Suppressor macrophage treated with lipopolysaccharide for 1 hour (primary cell): ENCODE data around the gene NAT8.
"Not testable (repeated sequence)": the region's sequence is repeated elsewhere in the genome, so short reads cannot be mapped to it uniquely, and the experiment has no call there.

Experiments used
- DNase-seq, 3 donors: peaks; one replicate each; pipeline ENCODE4 v3.0.0-alpha.2; 2020 to 2022

The NAT8 gene

GRCh38 chr2:73630662-73631266, 11.5 kb downstream of the NAT8 start:
- DNase-seq: peak in 2 of 3 donors; percentile 12 to 17

DNA sequence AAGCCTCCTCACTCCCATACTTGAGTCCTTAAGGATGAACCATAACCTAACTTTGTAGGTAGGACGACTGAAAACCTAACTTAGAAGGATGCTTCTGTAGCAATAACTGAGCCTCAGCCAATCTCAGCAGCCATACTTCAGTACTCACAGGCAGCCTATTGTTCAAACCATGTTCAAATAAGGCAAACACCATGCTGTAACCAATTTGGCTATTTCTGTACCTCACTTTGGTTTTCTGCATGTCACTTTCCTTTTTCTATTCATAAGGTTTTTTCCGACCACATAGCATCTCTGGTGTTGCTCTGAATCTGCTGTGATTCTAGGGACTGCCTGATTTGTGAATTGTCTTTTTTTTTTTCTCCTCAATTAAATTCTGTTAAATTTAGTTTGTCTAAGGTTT, 13.7 kb downstream of the NAT8 start:
- DNase-seq: not testable (repeated sequence)

DNA sequence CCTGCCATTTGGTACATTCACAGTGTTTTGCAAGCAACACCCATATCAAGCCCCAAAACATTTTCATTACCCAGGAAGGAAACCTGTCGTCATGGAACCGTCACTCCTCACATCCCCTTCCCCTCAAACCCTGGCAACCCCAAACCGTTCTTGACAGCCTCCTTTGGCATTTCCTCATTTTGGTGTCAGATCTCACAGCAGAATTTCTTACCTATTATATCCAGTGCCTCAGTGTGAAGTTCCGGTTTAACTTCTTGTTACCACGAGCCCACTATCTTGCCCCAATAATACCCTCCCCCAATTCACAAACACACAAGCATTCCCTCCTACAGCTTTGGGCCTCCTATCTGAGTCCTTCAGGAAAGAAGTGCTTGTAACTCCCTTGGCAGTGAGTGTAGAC, 16.0 kb downstream of the NAT8 start:
- not testable (repeated sequence) for DNase-seq

DNA sequence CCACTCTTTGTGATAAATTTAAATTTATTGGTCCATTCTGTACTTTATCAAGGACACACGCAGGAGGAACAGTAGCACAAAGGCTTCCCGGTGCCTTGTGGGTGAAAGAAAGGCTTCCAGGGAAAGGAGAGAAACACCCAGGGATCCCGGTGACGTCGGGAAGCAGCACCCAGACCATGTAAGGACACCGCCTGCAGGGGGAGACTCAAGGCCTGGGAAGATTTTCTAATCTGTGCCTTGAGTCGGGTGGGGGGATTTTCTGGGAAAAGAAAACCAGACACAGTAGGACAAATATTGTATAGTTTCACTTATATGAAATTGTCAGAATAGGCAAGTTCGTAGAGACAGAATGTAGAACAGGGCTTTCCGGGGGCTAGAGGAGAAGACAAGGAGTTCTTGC, 17.6 kb downstream of the NAT8 start:
- DNase-seq: not testable (repeated sequence)

GRCh38 chr2:73624036-73624435, 18.2 kb downstream of the NAT8 start:
- DNase-seq: not testable (repeated sequence)

GRCh38 chr2:73619925-73620324, 22.3 kb downstream of the NAT8 start:
- not testable (repeated sequence) for DNase-seq

GRCh38 chr2:73614997-73615396, 27.2 kb downstream of the NAT8 start:
- no peak for DNase-seq

DNA sequence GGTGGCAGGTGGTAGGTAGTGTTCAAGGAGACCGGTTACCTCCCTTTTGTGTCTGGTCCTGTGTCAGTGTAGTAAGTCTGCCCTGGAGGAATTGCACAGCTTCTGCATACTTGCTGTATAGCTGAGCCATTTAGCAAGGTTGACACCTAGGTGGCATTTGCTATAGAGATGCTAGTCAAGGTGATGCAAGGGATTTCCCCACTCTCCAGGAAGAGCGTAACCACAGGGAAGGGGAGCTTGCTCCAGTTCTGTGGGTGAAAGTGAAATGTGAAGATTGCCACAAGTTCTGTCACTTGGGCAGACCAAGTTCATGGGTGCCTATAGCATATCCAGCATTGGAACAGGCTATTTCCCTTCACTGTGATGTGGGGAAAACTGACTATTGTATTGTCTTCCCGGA, 28.1 kb downstream of the NAT8 start:
- no peak for DNase-seq

DNA sequence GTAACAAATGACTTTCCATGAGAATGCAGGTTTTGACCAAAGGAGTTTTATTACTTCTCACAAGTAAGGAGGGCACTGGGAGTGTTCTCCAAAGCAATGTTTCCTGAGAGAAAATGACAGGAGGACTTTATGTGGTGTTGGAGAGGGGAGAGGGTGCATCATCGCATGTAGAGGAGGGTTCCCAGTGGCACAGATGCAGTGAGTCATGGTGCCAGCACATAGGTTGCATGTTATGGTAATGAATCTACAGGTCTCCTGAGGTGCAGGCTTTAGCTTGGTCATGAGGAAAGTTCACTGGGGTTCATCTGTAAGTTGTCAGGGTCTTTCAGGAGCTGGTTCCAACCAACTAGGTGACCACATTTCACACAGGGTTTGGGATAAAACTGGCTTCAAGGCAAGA, 30.4 kb downstream of the NAT8 start:
- no peak for DNase-seq

DNA sequence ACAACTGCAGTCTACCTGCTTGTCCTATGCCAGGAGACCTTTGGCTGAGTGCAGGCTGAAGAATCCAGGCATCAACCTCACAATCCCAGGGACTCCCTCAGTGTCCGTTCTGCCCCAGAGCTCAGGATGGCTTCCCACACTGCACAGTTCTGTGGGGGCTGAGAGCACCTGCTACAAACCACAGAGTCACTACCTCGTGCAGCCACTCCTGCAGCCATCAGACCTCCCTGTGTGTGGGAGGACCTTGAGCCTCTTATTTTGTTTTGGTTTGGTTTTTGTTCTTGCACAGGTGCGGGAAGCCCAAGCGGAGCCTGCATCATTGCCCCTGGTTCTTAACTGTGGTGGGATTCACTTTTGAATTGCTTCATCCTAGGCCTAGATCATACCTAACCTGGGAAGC, 31.0 kb downstream of the NAT8 start:
- no peak for DNase-seq

DNA sequence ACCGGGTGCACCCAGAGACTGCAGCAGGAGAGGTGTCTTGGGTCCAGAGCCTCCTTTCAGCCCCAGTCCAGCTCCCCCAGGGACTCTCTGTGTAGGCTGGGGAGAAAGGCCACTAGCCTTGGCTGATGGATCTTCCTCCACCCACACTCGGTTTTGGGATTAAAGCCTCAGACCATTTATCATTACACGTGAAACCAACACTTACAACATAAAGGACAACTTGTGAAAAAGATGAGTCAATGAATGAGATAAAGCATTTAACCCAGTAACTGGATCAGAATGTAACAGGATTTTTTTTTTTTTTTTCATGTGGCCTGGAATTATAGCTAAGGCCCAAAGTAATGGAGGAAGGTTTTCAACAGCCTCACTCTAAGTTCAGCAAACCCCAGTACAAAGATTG, 32.1 kb downstream of the NAT8 start:
- DNase-seq: no peak

GRCh38 chr2:73604589-73604988, 37.6 kb downstream of the NAT8 start:
- DNase-seq: not testable (repeated sequence)

DNA sequence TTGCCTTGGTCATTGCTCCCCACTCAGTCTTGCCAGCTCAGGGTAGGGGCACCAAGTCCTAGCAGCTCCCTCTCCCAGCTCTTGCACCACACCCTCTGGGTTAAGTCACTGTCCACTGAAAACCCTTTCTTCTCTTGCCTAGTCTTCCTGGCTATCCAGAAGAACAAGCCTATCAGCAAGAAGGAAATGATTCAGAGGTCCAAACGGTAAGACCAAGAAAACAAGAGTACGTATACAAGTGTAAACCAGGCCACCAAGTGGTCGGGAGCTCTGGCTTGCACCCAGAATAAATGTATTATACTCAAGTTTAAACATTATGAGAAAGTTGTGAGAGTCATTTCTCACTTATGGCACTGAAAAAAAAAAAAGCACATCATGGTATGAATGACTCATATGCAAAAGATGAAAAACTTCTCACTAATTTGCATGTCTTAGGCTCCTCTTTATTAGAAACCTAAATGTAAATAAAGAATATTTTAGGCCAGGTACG, 39.1 kb downstream of the NAT8 start:
- DNase-seq: not testable (repeated sequence)

- no peak for DNase-seq
Observed at GRCh38 chr2:73601780-73602179, 40.4 kb downstream of the NAT8 start.

- no peak for DNase-seq
Observed at GRCh38 chr2:73594251-73594650, 48.0 kb downstream of the NAT8 start.

- no peak for DNase-seq
Observed at GRCh38 chr2:73593680-73594079, 48.5 kb downstream of the NAT8 start.
